NCI-H1105 treated with DMSO at 0.1 percent for 48 hours (cell line): ENCODE data around the gene DNAJC11.
"Not testable (repeated sequence)": the region's sequence is repeated elsewhere in the genome, so short reads cannot be mapped to it uniquely, and the experiment has no call there.

ENCODE experiments used
- DNase-seq: peaks from one replicate; lab custom pipeline; 2025; lab: John Stamatoyannopoulos, UW

DNAJC11 gene

GRCh38 chr1:6694121-6694713 lies 7.4 kb downstream of the DNAJC11 start:
- DNase-seq: no peak

- no peak for DNase-seq
Measured at GRCh38 chr1:6692956-6693355, 8.7 kb downstream of the DNAJC11 start.

DNA sequence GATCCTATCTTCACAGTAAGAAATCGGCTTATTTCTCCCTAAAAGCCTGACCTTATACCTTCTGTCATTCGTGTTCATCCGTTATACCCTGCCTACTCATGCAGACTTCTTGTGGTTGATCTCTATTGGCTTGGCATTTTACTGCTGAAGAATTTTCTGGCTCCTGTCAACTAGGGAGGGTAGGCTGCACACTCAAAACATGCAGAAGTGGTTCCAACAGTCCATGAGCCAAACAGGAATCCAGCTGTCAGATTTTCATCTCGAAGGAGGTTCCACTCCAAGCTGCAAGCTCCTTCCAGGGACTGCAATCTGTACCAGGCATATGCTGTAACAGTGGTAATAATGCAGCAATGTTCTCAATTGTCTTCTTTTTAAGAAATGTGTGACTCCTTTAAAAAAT lies 10.1 kb downstream of the DNAJC11 start:
- DNase-seq: no peak

GRCh38 chr1:6690186-6690585 lies 11.4 kb downstream of the DNAJC11 start:
- no peak for DNase-seq

DNA sequence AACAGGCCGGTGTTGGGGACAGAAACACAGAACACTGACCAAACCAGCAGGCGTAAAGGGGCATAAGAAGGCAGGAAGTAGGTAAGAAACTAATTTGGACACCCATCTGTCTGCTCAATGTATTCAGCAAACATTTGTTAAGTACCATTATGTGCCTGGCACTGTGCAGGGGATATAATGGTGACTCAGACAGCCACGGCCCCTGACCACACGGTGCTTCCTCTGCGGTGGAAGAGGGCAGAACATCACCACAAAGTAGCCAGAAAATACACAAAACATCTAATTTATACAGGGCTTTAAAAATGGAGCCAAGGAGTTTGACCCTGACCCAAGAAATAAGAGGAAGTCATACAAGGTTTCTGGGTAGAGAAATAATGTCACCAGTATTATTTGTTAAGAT lies 12.9 kb downstream of the DNAJC11 start:
- DNase-seq: no peak

DNA sequence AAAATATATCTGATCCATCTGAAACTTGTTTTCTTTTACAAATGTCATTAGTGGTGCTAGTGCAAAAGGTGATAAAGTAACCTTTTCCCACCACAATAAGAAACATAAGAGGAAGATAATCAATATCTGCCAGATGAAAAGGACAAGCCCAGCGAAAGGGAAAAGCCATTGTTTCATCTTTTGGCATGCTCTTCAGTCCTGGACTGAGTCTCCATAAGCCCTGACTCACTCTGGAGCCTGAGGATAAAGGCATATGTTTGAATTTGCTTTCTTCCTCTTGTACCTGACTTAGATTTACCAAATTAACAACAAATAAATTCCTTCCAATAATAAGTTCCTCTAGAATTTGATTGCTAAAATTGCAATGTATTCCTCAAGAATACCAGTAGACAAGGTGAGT lies 13.6 kb downstream of the DNAJC11 start:
- DNase-seq: no peak

GRCh38 chr1:6686294-6686693 lies 15.3 kb downstream of the DNAJC11 start:
- no peak for DNase-seq

GRCh38 chr1:6685381-6685780 lies 16.2 kb downstream of the DNAJC11 start:
- DNase-seq: no peak

DNA sequence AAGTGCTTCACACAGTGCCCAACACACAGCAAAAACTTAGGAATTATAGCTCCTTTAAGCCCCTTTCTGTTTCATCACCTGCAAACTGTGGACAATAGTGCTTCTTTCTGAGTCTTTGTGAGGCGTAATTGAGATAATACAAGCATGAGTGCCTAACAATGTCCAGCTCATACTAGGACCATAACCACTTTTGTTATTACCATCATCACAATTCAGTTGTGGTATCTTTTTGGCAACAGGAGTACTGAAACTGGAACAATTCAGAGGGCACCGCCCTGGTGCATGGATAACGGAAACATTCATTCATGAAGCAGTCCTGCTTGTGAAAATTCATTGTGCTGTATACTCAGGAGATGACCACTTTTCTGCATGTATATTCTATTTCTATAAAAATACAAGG lies 18.2 kb downstream of the DNAJC11 start:
- no peak for DNase-seq

GRCh38 chr1:6675941-6676340 lies 25.7 kb downstream of the DNAJC11 start:
- no peak for DNase-seq

DNA sequence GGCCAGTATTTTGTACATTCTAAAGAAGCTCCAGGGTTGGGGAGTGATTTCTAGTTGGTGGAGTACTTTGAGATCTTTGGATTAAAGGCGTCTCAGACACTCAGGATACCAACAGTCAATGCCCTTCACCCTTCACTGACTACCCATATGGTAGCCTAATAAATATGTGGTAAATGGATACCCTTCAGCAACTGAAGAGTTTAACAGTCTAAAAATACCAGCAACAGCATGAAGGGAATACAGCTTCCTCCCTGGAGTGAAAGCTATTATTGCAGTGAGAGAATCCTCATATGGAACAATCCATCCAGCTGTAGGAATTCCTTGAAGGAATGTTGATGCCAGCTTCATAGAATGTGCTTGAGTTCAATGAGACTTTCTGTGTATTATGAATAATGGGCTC lies 26.8 kb downstream of the DNAJC11 start:
- no peak for DNase-seq

- DNase-seq: no peak
Measured at GRCh38 chr1:6673816-6674398, 27.7 kb downstream of the DNAJC11 start.

DNA sequence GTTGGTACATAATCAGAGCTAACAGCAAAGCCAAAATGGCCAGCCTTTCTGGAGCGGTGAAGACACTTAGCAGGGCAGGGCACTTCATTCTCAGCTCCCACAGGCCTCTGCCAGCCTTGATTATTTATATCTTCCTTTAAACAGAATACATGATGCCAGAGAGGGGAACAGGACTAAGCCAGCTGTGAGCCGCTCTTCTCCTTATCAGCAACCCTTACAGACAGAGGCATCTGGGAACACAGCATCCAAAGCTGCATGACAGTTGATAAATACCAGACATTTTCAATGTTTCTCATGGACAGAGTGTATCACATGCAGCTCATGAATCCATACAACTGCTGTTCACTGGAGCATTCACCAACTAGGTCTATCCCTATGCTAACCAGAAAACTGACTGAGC lies 29.1 kb downstream of the DNAJC11 start:
- no peak for DNase-seq

GRCh38 chr1:6668503-6668902 lies 33.1 kb downstream of the DNAJC11 start:
- DNase-seq: no peak

- no peak for DNase-seq
Measured at GRCh38 chr1:6667139-6667538, 34.5 kb downstream of the DNAJC11 start.

DNA sequence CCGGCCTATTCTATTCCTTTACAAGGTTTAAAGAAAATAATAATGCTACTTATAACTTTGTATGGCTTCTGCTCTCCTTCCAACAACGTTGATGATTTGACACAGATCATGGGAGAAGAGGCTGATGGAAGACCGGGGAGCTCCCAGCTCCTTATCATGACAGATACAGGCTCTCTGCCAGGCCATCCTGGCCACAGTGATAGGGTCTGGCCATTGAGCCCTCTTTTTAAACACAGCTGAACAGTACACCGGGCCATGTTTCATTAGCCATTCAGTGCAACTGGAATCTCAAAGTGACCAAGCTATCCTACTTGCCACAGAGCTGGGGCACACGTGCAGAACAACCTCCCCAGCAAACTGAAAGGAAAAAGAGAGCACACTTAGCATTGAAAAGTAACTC lies 34.9 kb downstream of the DNAJC11 start:
- DNase-seq: no peak

DNA sequence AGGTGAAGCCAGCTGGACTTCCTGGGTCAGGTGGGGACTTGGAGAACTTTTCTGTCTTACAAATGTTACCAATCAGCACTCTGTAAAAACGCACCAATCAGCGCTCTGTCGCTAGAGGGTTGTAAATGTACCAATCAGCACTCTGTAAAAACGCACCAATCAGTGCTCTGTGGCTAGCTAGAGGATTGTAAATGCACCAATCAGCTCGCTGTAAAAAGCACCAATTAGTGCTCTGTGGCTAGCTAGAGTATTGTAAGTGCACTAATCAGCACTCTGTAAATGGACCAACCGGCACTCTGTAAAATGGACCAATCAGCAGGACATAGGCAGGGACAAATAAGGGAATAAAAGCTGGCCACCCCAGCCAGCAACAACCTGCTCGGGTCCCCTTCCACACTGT lies 39.1 kb downstream of the DNAJC11 start:
- DNase-seq: not testable (repeated sequence)

DNA sequence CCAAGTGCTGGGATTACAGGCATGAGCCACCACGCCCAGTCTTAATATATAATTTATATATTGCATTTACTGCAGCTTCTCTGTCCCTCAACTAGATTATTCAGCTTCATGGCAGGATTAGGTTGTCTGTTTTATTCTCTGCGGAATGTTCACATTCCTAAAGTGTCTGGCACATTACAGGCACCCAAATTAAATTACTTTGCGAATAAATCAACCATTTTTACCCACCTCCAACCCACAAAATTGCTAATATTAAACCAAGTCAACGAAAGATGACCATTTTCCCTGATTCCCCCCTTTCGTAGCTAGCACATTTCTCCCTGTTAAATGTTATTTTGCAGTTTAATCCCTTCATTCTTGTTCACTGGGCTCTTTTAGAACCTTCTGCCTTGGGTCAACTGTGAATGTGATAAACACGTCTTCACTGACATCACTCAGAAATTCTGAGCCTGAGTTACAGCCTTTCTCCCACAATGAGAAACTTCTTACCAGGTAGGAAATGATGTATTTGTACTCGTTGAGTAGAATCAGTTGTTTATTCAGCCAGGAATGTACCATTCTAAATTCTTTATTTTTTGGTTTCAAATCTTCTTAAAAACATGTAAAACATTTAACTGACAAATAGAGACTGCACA lies 41.1 kb downstream of the DNAJC11 start:
- no peak for DNase-seq

DNA sequence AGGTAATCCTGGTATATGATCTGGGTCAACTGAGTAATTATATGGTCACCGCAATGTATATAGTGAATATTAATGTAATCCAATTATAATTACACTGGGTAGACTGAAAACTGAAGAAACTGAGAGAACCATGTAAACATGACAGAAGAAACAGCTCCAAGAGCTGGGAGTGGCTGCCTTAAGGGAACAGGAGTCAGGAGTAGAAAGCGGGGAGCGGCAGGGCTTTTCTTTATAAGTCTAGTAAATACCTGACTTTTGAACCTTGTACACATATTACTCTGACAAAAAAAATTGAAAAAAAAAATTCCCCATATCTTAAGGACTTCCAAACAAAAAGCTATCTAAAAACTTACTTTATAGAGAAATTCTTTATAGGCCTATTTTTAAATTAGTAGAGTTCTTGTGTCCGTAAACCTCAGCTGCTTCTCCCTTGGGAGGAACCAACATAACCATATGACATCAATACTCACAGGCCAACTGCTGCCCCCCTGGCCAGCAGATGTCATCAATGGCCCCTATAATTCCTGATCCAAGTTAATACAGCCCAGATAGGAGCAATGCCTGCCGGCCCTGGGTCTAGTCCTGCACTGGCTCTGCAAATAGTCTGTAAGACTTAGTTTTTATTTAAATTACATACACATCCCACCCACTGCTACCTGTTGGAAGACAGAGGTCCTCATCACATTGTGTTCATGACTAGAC lies 43.1 kb downstream of the DNAJC11 start:
- no peak for DNase-seq

- DNase-seq: no peak
Measured at GRCh38 chr1:6657138-6657537, 44.5 kb downstream of the DNAJC11 start.

DNA sequence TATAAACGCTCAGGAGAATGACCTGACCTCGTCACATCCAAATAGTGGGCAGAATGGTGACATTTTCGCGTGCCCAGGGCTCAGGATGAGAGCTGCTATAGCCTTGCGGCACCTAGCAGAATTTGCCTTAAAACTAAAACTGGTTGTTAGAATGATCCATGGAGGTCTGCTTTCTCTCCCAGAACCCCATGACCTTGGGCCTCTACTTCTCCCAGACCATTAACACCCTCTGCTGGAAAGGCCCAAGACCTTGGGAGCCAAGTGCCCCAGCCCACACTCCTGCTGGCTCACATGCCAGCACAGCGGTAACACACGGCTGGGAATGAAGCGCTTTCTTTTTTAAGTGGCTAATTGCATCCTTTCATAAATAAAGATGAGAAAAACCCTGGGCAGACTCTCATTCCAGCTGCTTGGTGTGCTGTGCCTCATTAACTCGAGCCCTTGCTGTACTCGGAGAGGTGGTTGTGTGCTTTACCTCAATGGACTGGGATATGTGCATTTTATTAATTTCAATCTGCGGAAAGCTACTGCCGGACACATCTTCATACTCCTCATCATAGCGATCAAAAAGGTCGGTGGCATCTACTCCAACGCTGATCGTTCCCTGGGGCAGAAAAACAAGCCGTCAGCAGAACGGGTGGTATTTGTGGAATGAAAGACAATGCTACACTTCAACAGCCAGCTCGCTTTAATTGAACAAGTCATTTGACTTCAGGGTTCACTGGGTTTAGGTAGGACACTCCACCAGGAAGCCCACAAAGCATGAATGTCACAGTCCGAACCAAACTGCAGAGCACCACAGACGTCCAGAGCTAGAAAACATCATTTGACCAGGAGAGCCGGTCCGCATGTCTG lies 48.0 kb downstream of the DNAJC11 start:
- no peak for DNase-seq

DNA sequence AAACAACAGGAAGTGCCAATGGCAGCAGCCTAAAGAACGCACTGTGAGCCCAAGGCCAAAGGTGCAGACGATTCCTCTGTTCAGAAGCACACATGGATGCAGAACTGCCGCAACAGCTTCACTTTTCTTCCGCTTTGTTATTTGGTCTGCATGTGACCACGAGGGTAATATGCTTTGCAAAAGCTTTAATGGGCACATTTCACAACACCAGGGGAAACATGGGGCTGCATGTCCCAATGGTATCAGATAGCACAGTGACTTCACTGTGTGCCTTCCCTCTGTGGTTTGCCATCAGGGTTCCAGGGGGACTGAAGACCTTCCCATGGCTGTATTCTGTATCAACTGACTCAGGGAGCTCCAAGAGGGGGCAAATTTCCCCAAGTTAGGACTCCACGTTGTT lies 48.6 kb downstream of the DNAJC11 start:
- DNase-seq: no peak
